B cell (primary cell): Measurements from ENCODE around the gene RNF224. TPM values are rescaled to one million over a fixed set of nuclear protein-coding genes. Genes with fewer than 3 reads are reported as not detected.

Experiments
- ATAC-seq: fragments of 200-7000 bp; cut with Tn5 transposase; one replicate; pipeline ENCODE4 v1.10.0; 2021; ENCODE audit warnings: low read depth, mild to moderate bottlenecking, moderate number of reproducible peaks, moderate library complexity
- CTCF ChIA-PET: fragments of 350-600 bp; sonication (Branson Sonifier 250); formaldehyde crosslinking; loops from one replicate; lab custom pipeline; 2021; ENCODE audit warnings: antibody characterized with exemption, inconsistent platforms; lab: Charles Lee
- POLR2A ChIA-PET: fragments of 350-600 bp; sonication (Branson Sonifier 250); formaldehyde crosslinking; loops from one replicate; lab custom pipeline; 2021; ENCODE audit warnings: antibody characterized with exemption; lab: Charles Lee
- DNase-seq: peaks from one replicate; pipeline ENCODE4 v3.0.0; 2013
- H2AFZ ChIP-seq: 2 replicates; pipeline ENCODE4 v1.6.1; 2012; ENCODE audit warnings: mild to moderate bottlenecking, low read depth, low read length; ENCODE audit not compliant: insufficient read depth, poor library complexity, severe bottlenecking
- H3K27ac ChIP-seq, 2 donors: 1 replicate in 1 of 2; 2 replicates in 1 of 2; pipeline ENCODE4 v1.5.1; 2012 to 2013; ENCODE audit warnings: low read length in 2 of 2, mild to moderate bottlenecking in 2 of 2, moderate library complexity in 1 of 2
- H3K27me3 ChIP-seq, 4 experiments: fragments of 200-600 bp in 1 of 4; sonication (generic) in 1 of 4; replicated peaks in 1 of 4; 1 replicate in 2 of 4; 2 replicates in 2 of 4; pipeline versions ENCODE4 v1.6.1 to v1.7.0; 2013 to 2016; ENCODE audit warnings: low read length in 3 of 4, mild to moderate bottlenecking in 2 of 4, mixed read lengths in 1 of 4, moderate library complexity in 1 of 4; ENCODE audit not compliant: insufficient read depth in 4 of 4, control insufficient read depth in 3 of 4; ENCODE audit errors: control extremely low read depth in 1 of 4
- H3K36me3 ChIP-seq, 2 experiments: replicated peaks in 1 of 2; 1 replicate in 1 of 2; 2 replicates in 1 of 2; pipeline versions ENCODE4 v1.6.1 to v1.7.1; 2013; ENCODE audit warnings: low read length in 1 of 2; ENCODE audit not compliant: insufficient read depth in 2 of 2, control insufficient read depth in 1 of 2; ENCODE audit errors: control extremely low read depth in 1 of 2, extremely low read depth in 1 of 2
- H3K4me1 ChIP-seq, 2 donors: fragments of 200-600 bp in 1 of 2; sonication (generic) in 1 of 2; 1 replicate in 1 of 2; 2 replicates in 1 of 2; pipeline versions ENCODE4 v1.5.1 to v1.6.1; 2013 to 2017; ENCODE audit warnings: low read length in 2 of 2; ENCODE audit not compliant: control insufficient read depth in 2 of 2, insufficient read depth in 2 of 2
- H3K4me2 ChIP-seq: replicated peaks from 2 replicates; pipeline ENCODE3; 2012; ENCODE audit warnings: mild to moderate bottlenecking, low read depth, low read length; ENCODE audit not compliant: poor library complexity, severe bottlenecking
- H3K4me3 ChIP-seq, 5 experiments: fragments of 200-600 bp in 1 of 5; sonication (generic) in 1 of 5; 1 replicate in 3 of 5; 2 replicates in 2 of 5; pipeline versions ENCODE4 v1.5.1 to v1.7.0; 2011 to 2016; ENCODE audit warnings: low read length in 4 of 5, mild to moderate bottlenecking in 4 of 5, low read depth in 2 of 5, control low read depth in 1 of 5, moderate library complexity in 1 of 5; ENCODE audit not compliant: insufficient read depth in 1 of 5; ENCODE audit errors: control extremely low read depth in 1 of 5, extremely low read depth in 1 of 5
- H3K79me2 ChIP-seq: fragments of 200-600 bp; sonication (generic); one replicate; pipeline ENCODE4 v1.6.0; 2016; ENCODE audit warnings: low read length; ENCODE audit not compliant: control insufficient read depth, insufficient read depth
- H3K9ac ChIP-seq: fragments of 200-600 bp; sonication (generic); 2 replicates; pipeline ENCODE4 v1.6.1; 2017; ENCODE audit warnings: mild to moderate bottlenecking, low read length, moderate library complexity
- H3K9me3 ChIP-seq, 3 donors: one replicate each; pipeline versions ENCODE4 v1.6.1 to v1.7.1; 2013; ENCODE audit warnings: low read length in 2 of 3; ENCODE audit not compliant: control insufficient read depth in 2 of 3, insufficient read depth in 1 of 3; ENCODE audit errors: control extremely low read depth in 1 of 3
- H4K20me1 ChIP-seq: 2 replicates; pipeline ENCODE4 v1.6.0; 2012; ENCODE audit warnings: mild to moderate bottlenecking, low read length; ENCODE audit not compliant: insufficient read depth, control insufficient read depth, poor library complexity, severe bottlenecking
- H3K27ac Mint-ChIP-seq: one replicate; pipeline ENCODE4 v1.8.0; 2021; ENCODE audit warnings: mixed read lengths
- H3K27me3 Mint-ChIP-seq: one replicate; pipeline ENCODE4 v1.8.0; 2021; ENCODE audit warnings: mixed read lengths
- H3K4me1 Mint-ChIP-seq: one replicate; pipeline ENCODE4 v1.8.0; 2021; ENCODE audit warnings: mixed read lengths
- H3K4me3 Mint-ChIP-seq: one replicate; pipeline ENCODE4 v1.8.0; 2021; ENCODE audit warnings: mixed read lengths
- H3K9me3 Mint-ChIP-seq: one replicate; pipeline ENCODE4 v1.8.0; 2022; ENCODE audit warnings: mixed read lengths; ENCODE audit not compliant: insufficient read depth
- EZH2 ChIP-seq: IDR thresholded peaks from 2 replicates; pipeline ENCODE4 v1.6.1; 2012; ENCODE audit warnings: borderline replicate concordance, low read depth, mild to moderate bottlenecking, moderate library complexity, low read length; ENCODE audit not compliant: insufficient read depth, poor library complexity, severe bottlenecking
- WGBS: methylation state at CpG from one replicate; pipeline ENCODE4 v1.1.5; 2013; ENCODE audit warnings: missing lambda C conversion rate; ENCODE audit not compliant: insufficient coverage; 5-methylcytosine and 5-hydroxymethylcytosine counted together
- intact Hi-C: fragments of 100-400 bp; cut with micrococcal nuclease; formaldehyde crosslinking; loops from one replicate; pipeline ENCODE4 v1.10.0; 2022
- polyA plus RNA-seq: library from polyadenylated mRNA; depleted of rRNA; stranded (reverse); fragments of >200 nt; gene quantifications from 2 replicates; pipeline ENCODE4 v1.2.3, GENCODE V29; 2012
- total RNA-seq, 2 donors: library from RNA; stranded (reverse); fragments of 120-200 nt in 1 of 2; gene quantifications; 1 replicate in 1 of 2; 2 replicates in 1 of 2; pipeline versions ENCODE4 v1.2.3 to v1.2.4, GENCODE V29; 2013 to 2022
- TF ChIP-seq, protein P1 (sequence below): fragments of 200-600 bp; IDR thresholded peaks from one replicate; pipeline ENCODE4 v1.8.0; 2022; ENCODE audit warnings: antibody characterized with exemption, mild to moderate bottlenecking

Gene RNF224
- total and polyA plus RNA-seq, 2 donors (not counting 1 experiment from before 2014, with no cell fraction given) = not detected

DNA sequence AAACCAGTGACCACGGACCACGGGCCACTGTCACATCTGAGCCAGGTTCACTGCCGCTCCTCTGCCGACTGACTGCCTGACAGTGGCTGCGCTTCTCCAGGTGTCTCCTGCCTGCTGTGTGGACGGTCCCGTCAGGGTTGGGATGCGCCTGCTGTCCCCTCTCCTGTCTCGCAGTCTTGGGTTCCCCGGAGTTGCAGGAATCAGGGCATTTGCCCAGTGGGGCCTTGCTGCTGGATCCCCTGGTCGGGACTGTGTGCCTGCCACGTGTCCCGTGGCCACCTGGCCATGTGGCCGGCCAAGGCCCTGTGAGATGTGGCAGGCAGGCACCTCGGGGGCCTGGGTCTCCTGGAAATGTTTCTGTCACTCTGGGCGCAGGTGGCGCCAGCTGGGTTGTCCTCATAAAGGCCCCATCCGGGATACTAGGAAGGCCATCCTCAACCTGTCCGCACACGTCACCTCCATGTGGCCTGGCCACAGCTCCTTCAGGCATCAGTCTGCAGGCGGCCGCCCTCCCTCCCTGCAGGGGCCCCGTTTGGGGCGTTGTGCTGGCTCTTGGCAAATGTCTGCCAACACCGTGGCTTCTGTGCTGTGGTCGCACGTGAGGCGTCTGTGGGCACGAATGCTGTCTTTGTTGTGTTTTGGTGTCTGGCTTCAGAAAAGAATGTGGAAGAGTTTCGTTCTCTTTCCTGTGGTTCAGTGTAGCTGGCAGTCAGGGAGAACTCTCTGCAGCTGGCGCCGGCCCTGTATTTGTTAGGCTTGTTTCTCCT is 43.8 kb downstream of the RNF224 start:
- no peak overlapping the region for H3K4me3 Mint-ChIP-seq
- 57% methylated on average over 31 of the region's 32 CpGs for WGBS
- Histone ChIP-seq H3K9ac (no peak overlapping the region), H3K27me3 (no peaks in the 10 kb centered on the region), H2AFZ (no peak overlapping the region), H3K79me2 (peaks cover 36% of the 10 kb centered on the region), H3K36me3 (peaks cover 0 to 19% of the 10 kb centered on the region in 2 experiments), H3K4me2 (no peak overlapping the region), H3K27ac (no peak overlapping the region), H3K9me3 (no peaks in the 10 kb centered on the region), H3K4me3 (no peak overlapping the region), H3K4me1 (peaks cover 29 to 67% of the 10 kb centered on the region in 2 donors), H4K20me1 (peaks cover 27% of the 10 kb centered on the region)
- H3K27ac Mint-ChIP-seq = peak overlapping the region; percentile 78
- H3K9me3 Mint-ChIP-seq = no peaks in the 10 kb centered on the region
- intact Hi-C loops = no loop called here
- peaks cover 47% of the 10 kb centered on the region for H3K4me1 Mint-ChIP-seq
- POLR2A ChIA-PET = no interaction called here
- DNase-seq = no peak
- TF ChIP-seq, protein P1, sequence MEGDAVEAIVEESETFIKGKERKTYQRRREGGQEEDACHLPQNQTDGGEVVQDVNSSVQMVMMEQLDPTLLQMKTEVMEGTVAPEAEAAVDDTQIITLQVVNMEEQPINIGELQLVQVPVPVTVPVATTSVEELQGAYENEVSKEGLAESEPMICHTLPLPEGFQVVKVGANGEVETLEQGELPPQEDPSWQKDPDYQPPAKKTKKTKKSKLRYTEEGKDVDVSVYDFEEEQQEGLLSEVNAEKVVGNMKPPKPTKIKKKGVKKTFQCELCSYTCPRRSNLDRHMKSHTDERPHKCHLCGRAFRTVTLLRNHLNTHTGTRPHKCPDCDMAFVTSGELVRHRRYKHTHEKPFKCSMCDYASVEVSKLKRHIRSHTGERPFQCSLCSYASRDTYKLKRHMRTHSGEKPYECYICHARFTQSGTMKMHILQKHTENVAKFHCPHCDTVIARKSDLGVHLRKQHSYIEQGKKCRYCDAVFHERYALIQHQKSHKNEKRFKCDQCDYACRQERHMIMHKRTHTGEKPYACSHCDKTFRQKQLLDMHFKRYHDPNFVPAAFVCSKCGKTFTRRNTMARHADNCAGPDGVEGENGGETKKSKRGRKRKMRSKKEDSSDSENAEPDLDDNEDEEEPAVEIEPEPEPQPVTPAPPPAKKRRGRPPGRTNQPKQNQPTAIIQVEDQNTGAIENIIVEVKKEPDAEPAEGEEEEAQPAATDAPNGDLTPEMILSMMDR = no peak
- TF ChIP-seq EZH2 = no peak
- no peak for ATAC-seq
- no peaks in the 10 kb centered on the region for H3K27me3 Mint-ChIP-seq
- CTCF ChIA-PET = no interaction called here

DNA sequence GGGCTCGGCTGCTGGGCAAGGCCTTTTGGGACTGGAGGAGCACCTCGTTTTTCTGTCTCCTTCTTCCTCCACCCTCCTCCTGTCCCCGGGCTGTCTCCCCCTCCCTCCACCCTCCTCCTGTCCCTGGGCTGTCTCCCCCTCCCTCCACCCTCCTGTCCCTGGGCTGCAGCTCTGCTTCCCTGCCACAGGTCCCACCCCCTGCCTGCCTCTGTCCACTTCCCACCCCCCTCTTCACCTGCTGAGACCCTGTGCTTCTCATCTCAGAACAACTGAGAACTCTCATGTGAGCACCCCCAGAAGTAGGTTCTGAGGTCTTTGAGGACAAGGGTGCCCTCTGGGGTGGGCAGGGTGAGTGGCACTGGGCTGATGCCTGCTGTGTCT is 44.4 kb downstream of the RNF224 start:
- 14% methylated on average over 2 of the region's 3 CpGs for WGBS
- Mint-ChIP-seq H3K4me1 (peaks cover 50% of the 10 kb centered on the region), H3K27me3 (no peaks in the 10 kb centered on the region), H3K4me3 (no peak overlapping the region), H3K9me3 (no peaks in the 10 kb centered on the region), H3K27ac (peak overlapping the region; percentile 78)
- ATAC-seq = no peak
- intact Hi-C loops = no loop called here
- POLR2A ChIA-PET = no interaction called here
- no peak overlapping the region for H3K9ac ChIP-seq
- peaks cover 33% of the 10 kb centered on the region for H3K79me2 ChIP-seq
- H2AFZ ChIP-seq = no peak overlapping the region
- no peaks in the 10 kb centered on the region for H3K27me3 ChIP-seq
- no peak for DNase-seq
- H3K4me3 ChIP-seq = no peak overlapping the region
- peaks cover 21% of the 10 kb centered on the region for H4K20me1 ChIP-seq
- H3K9me3 ChIP-seq = no peaks in the 10 kb centered on the region
- H3K4me1 ChIP-seq = peaks cover 34 to 70% of the 10 kb centered on the region in 2 donors
- CTCF ChIA-PET = interaction anchor here (0.8 kb wide), 1 partner anchor 10 kb away, joined by 3 read pairs; no protein-coding TSS in a partner anchor
- peaks cover 0 to 14% of the 10 kb centered on the region in 2 experiments for H3K36me3 ChIP-seq
- H3K4me2 ChIP-seq = no peak overlapping the region
- no peak overlapping the region for H3K27ac ChIP-seq
- TF ChIP-seq EZH2 = no peak
- TF ChIP-seq, protein P1 = no peak
